Stimulated activated CD4-positive, alpha-beta T cell treated with anti-CD3 and anti-CD28 coated beads, Interleukin-2, amount 100 ng/mL, for 48 hours (primary cell): Measurements from ENCODE around the gene ASF1B.

Experiments
- DNase-seq, 2 donors: peaks; one replicate each; pipeline ENCODE4 v3.0.0-alpha.2; 2020

ASF1B gene

DNA sequence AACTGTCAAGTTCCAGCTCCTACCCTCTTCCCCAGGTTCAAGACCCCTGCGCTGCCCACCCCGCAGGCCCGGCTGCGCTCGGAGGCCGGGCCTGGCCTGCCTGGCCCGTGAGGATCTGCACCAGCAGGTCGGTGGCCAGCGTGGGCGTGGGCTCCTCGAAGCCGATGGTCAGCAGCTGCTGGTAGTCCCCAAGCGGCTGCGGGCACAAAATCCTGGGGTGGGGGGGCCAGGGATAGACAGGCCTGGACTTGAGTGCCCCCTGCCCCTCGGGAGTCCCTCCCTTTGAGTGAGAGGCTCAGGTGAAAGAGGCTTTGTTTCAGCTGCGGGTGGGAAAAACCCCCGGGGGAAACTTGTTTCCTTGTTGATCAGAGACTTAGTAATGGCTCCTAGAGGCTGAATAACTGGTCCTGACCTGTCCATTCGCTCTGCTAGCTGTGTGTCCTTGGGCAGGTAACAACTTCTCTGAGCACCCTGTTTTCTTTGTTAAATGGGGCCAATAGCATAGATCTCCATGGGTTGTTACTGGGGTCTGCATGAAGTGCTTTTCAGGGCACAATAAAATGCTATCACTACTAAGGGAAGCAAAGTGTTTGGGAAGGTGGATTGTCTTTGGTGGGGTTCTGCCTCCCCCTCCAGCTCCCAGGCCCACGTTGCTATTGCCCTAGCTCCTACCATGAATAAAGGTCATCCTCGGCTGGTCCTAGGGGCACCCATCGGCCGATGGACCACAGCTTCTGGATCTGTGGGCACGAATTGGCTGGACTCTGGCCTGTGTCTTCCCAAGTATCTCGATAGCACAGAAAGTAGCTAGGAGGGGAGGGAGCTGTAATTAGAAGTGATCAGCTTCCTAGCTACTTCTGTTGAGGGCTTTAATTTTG lies 54.4 kb downstream of the ASF1B start:
- no peak for DNase-seq

DNA sequence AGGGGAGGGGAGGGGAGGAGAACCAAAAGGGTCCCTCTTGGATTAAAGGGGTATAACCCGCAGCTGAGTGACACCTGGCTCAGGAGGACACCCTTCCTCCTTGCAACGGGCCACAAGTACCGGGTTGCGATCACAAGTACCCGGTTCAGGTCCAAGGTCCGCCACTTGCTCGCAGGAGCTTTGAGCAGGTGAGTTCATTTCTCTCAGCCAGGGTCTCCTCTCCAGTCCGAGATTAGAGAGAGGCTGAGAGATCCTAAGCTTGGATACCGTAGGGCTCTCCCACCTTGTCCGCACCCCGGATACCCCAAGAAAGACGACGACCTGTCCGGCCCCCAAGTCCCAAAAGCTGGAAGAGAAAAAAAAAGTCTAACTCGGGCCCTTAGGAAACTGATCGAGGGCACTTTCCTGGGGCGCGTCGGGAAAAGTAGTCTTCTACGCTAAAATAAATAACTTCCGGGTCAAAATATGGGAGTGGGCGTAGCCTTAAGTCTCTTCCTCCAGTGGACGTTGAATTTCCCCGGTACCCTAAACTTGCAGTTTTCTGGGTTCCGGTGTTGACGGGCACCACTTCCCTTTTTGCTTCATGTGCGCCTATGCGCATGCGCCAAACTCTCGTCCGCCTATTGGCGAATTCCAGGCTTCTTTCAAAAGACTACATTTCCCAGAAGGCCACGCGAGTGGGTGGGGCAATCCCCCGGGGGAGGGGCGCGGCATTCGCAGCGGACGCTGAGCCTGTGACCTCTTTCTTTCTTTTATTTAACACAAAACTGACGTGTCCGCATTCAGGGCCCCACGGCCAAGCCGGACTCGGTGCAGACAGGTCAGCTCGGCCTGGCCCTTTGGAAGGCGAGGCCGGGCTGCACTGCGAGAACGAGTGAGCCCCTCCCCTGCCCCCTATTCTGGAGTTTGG lies 55.2 kb downstream of the ASF1B start:
- peak; percentile 98 to 99 for DNase-seq

GRCh38 chr19:14078411-14078810 lies 58.0 kb downstream of the ASF1B start:
- no peak for DNase-seq

GRCh38 chr19:14073925-14074838 lies 62.2 kb downstream of the ASF1B start:
- DNase-seq = peak; percentile 32 to 34

DNA sequence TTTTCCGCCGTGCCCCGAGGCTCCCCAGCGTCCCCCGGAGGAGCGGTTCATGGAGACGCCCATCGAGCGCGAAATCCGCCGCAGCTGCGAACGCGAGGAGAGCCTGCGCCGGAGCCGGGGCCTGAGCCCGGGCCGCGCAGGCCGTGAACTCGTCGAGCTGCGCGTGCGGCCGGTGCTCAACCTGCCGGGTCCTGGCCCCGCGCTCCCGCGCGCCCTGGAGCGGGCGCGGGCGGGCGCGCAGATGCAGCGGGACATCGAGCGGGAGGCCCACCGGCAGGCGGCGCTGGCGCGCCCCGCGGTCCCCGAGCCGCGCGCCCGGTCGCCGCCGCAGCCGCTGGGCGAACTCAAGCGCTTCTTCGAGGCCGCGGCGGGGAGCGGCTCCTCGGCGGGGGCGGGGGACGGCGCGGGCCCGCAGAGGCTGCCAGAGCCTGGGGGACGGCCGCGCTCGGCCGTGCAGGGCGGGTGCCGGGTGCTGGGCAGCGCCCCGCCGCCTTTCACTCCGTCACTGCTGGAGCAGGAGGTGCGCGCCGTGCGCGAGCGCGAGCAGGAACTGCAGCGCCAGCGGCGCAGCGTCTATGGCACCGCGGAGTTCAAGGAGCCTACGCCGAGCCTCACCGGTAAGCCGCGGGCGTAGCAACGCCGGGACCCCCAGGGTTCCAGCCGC lies 63.0 kb downstream of the ASF1B start:
- peak; percentile 61 to 76 for DNase-seq

GRCh38 chr19:14072535-14073260 lies 63.7 kb downstream of the ASF1B start, which contains the start of gene MISP3:
Gene MISP3, plus strand, starts transcription at chr19:14072786. Its CDS starts 524 bp downstream, at chr19:14073310.
- DNase-seq = peak; percentile 32 to 41

GRCh38 chr19:14070268-14071050 lies 65.9 kb downstream of the ASF1B start:
- DNase-seq = no peak
